ENCODE data around the gene CCR7.

The CCR7 gene

GRCh38 chr17:40516581-40517285 is 48.5 kb downstream of the CCR7 start:
- no peak overlapping the region for H3K27ac ChIP-seq
- H3K4me3 ChIP-seq: no peak overlapping the region
- no peak for TF ChIP-seq CTCF (IDR thresholded peaks at IDR 0.05)
- peak; percentile 64 for DNase-seq (ENCODE audit: low spot score)

GRCh38 chr17:40515491-40516041 is 49.7 kb downstream of the CCR7 start:
- DNase-seq (ENCODE audit: low spot score): peak; percentile 49
- Histone ChIP-seq H3K4me3 (no peak overlapping the region), H3K27ac (no peak overlapping the region)
- no peak for TF ChIP-seq CTCF (IDR thresholded peaks at IDR 0.05)

GRCh38 chr17:40515011-40515410 is 50.3 kb downstream of the CCR7 start:
- Histone ChIP-seq H3K4me3 (no peak overlapping the region), H3K27ac (no peak overlapping the region)
- peak; percentile 49 for DNase-seq (ENCODE audit: low spot score)
- no peak for TF ChIP-seq CTCF (IDR thresholded peaks at IDR 0.05)

GRCh38 chr17:40514013-40514875 is 51.0 kb downstream of the CCR7 start:
- Histone ChIP-seq H3K4me3 (no peak overlapping the region), H3K27ac (no peak overlapping the region)
- no peak for TF ChIP-seq CTCF (IDR thresholded peaks at IDR 0.05)
- peak; percentile 50 for DNase-seq (ENCODE audit: low spot score)

- H3K4me3 ChIP-seq: no peak overlapping the region
- H3K27ac ChIP-seq: no peak overlapping the region
- no peak for DNase-seq (ENCODE audit: low spot score)
- TF ChIP-seq CTCF (IDR thresholded peaks at IDR 0.05): no peak
Measured at GRCh38 chr17:40511667-40512220, 53.5 kb downstream of the CCR7 start.

GRCh38 chr17:40511136-40511535 is 54.1 kb downstream of the CCR7 start:
- Histone ChIP-seq H3K27ac (no peak overlapping the region), H3K4me3 (no peak overlapping the region)
- no peak for DNase-seq (ENCODE audit: low spot score)
- no peak for TF ChIP-seq CTCF (IDR thresholded peaks at IDR 0.05)
